K562 (cell line): ENCODE measurements around the gene MARK3. TPM values are rescaled to one million over a fixed set of nuclear protein-coding genes. Genes with fewer than 3 reads are reported as not detected.

Source experiments
- ATAC-seq: fragments of 200-7000 bp; cut with Tn5 transposase; 3 replicates; pipeline ENCODE4 v1.9.1; 2020; ENCODE audit warnings: moderate library complexity
- BruUV-seq: library from RNA; stranded (reverse); fragments of 400-500 nt; replicated peaks from 2 replicates; lab custom pipeline; 2021; lab: Mats Ljungman, UMichigan
- CTCF ChIA-PET: fragments of 300-600 bp; formaldehyde crosslinking; extraction: SDS; loops from one replicate; lab custom pipeline; 2021; ENCODE audit warnings: low intra/inter-chr PET ratio; lab: Yijun Ruan, JAX
- POLR2A ChIA-PET: fragments of 300-600, 350-650 bp; sonication (Branson Sonifier 250); formaldehyde crosslinking; extraction: SDS; loops from one replicate; lab custom pipeline; 2021; ENCODE audit warnings: antibody characterized with exemption, inconsistent platforms; lab: Yijun Ruan, JAX
- DNase-seq, 4 experiments: peaks; one replicate each; pipeline versions ENCODE4 v3.0.0 to v3.0.0-alpha.2; 2011 to 2018; ENCODE audit warnings: low spot score in 3 of 4, mixed read lengths in 3 of 4; ENCODE audit errors: extremely low read depth in 1 of 4
- FAIRE-seq: peaks from 2 replicates; lab custom pipeline; 2011; peaks lifted over from hg19 to GRCh38; lab: Jason Lieb, UNC
- H2AFZ ChIP-seq: 2 replicates; pipeline ENCODE4 v1.6.0; 2011; ENCODE audit warnings: low read depth, low read length, control low read depth, inconsistent platforms
- H3K27ac ChIP-seq: fragments of 200-600 bp; 3 replicates; pipeline ENCODE4 v1.8.0; 2011; ENCODE audit warnings: low read depth, mild to moderate bottlenecking, control low read depth, inconsistent platforms, low read length, moderate library complexity, mixed read lengths; ENCODE audit errors: extremely low read depth
- H3K27me3 ChIP-seq, 2 experiments: fragments of 300-600 bp in 1 of 2; 2 replicates in 1 of 2; 3 replicates in 1 of 2; pipeline versions ENCODE4 v1.6.0 to v1.8.0; 2011; ENCODE audit warnings: inconsistent platforms in 2 of 2, low read length in 2 of 2, mild to moderate bottlenecking in 1 of 2, mixed read lengths in 1 of 2, moderate library complexity in 1 of 2; ENCODE audit not compliant: control insufficient read depth in 2 of 2, insufficient read depth in 2 of 2
- H3K36me3 ChIP-seq: fragments of 300-600 bp; 3 replicates; pipeline ENCODE4 v1.8.0; 2011; ENCODE audit warnings: mild to moderate bottlenecking, low read length, inconsistent platforms; ENCODE audit not compliant: control insufficient read depth, insufficient read depth
- H3K4me1 ChIP-seq, 2 experiments: fragments of 200-600 bp in 1 of 2; replicated peaks in 1 of 2; 2 replicates in 1 of 2; 3 replicates in 1 of 2; pipeline versions ENCODE4 v1.5.1 to v1.8.0; 2011; ENCODE audit warnings: inconsistent platforms in 2 of 2, low read length in 2 of 2, mild to moderate bottlenecking in 1 of 2, mixed read lengths in 1 of 2, moderate library complexity in 1 of 2; ENCODE audit not compliant: control insufficient read depth in 2 of 2, insufficient read depth in 2 of 2
- H3K4me2 ChIP-seq: 2 replicates; pipeline ENCODE4 v1.6.1; 2011; ENCODE audit warnings: low read length, control low read depth, inconsistent platforms, mixed read lengths; ENCODE audit not compliant: insufficient read depth
- H3K4me3 ChIP-seq: fragments of 200-600 bp; sonication (generic), shearing (Covaris generic); 2 replicates; pipeline ENCODE4 v1.5.1; 2016; ENCODE audit warnings: control low read depth, inconsistent platforms
- H3K79me2 ChIP-seq: fragments of 200-600 bp; 3 replicates; pipeline ENCODE4 v1.8.0; 2011; ENCODE audit warnings: low read length, inconsistent platforms; ENCODE audit not compliant: control insufficient read depth, insufficient read depth
- H3K9ac ChIP-seq, 2 experiments: 2 replicates each; pipeline versions ENCODE4 v1.6.0 to v1.6.1; 2011; ENCODE audit warnings: low read depth in 2 of 2, low read length in 2 of 2, control low read depth in 1 of 2, inconsistent platforms in 1 of 2, mild to moderate bottlenecking in 1 of 2, mixed read lengths in 1 of 2; ENCODE audit not compliant: insufficient read depth in 1 of 2
- H3K9me1 ChIP-seq: one replicate; pipeline ENCODE4 v1.6.0; 2011; ENCODE audit warnings: inconsistent platforms, mild to moderate bottlenecking, low read length, moderate library complexity; ENCODE audit not compliant: control insufficient read depth, insufficient read depth
- H3K9me3 ChIP-seq: replicated peaks from 2 replicates; pipeline ENCODE4 v1.5.1; 2011; ENCODE audit warnings: low read depth, low read length, inconsistent platforms; ENCODE audit not compliant: control insufficient read depth, insufficient read depth
- H4K20me1 ChIP-seq: replicated peaks from 2 replicates; pipeline ENCODE4 v1.6.1; 2011; ENCODE audit warnings: low read length, inconsistent platforms, mixed read lengths; ENCODE audit not compliant: control insufficient read depth, insufficient read depth
- ASH1L ChIP-seq: fragments of 450-650 bp; IDR thresholded peaks from 2 replicates; pipeline ENCODE4 v1.6.1; 2018; ENCODE audit warnings: borderline replicate concordance, mild to moderate bottlenecking, low read depth; ENCODE audit not compliant: partially characterized antibody
- SOX6 ChIP-seq: fragments of 450-650 bp; IDR thresholded peaks from 2 replicates; pipeline ENCODE4 v1.6.1; 2014; ENCODE audit warnings: mild to moderate bottlenecking
- WGBS: fragments of 100-300 bp; shearing (Covaris generic); methylation state at CpG from one replicate; pipeline ENCODE4 v1.1.6; 2016; ENCODE audit warnings: low coverage, mixed read lengths; ENCODE audit not compliant: insufficient coverage; ENCODE audit errors: missing lambda C conversion rate; 5-methylcytosine and 5-hydroxymethylcytosine counted together
- in situ Hi-C: fragments of 300-500 bp; cut with MboI; formaldehyde crosslinking; loops from 4 replicates; pipeline ENCODE4 v1.15.0; 2018; ENCODE audit warnings: inconsistent platforms, mixed read lengths
- intact Hi-C: fragments of 100-400 bp; cut with micrococcal nuclease; formaldehyde crosslinking; loops from 2 replicates; pipeline ENCODE4 v1.14.2; 2022
- polyA plus RNA-seq, 8 experiments: library from polyadenylated mRNA; depleted of rRNA in 4 of 8; stranded (reverse) in 5 of 8; unstranded in 3 of 8; fragments of >200 nt; fragmentation: Nextera tagmentation in 2 of 8; fragmentation: Illumina TruSeq in 1 of 8; extraction: Ambion mirVana in 2 of 8; extraction: Trizol in 1 of 8; gene quantifications; 2 replicates each; pipeline versions ENCODE4 v1.2.1 to v1.2.3, GENCODE V29; 2011 to 2014; ENCODE audit warnings: inconsistent platforms in 1 of 8, missing spikeins in 1 of 8
- total RNA-seq, 7 experiments: library from RNA; depleted of rRNA in 6 of 7; stranded (reverse); fragments of >200 nt in 6 of 7; fragmentation: Illumina TruSeq in 2 of 7; extraction: Trizol in 2 of 7; gene quantifications; 2 replicates each; pipeline versions ENCODE4 v1.2.1 to v1.2.3, GENCODE V29; 2011 to 2021; ENCODE audit warnings: low replicate concordance in 1 of 7
- TF ChIP-seq, protein P1 (sequence below): sonication (generic); formaldehyde crosslinking; IDR thresholded peaks from 2 replicates; pipeline ENCODE4 v1.8.1; 2023; ENCODE audit warnings: mild to moderate bottlenecking, missing genetic modification reagents

MARK3 gene
- total and polyA plus RNA-seq, 9 of the 15 experiments (the other 6 are each of a cell fraction or from before 2014, with no cell fraction given) = 10.1 to 68.7 (median 56.3) TPM

DNA sequence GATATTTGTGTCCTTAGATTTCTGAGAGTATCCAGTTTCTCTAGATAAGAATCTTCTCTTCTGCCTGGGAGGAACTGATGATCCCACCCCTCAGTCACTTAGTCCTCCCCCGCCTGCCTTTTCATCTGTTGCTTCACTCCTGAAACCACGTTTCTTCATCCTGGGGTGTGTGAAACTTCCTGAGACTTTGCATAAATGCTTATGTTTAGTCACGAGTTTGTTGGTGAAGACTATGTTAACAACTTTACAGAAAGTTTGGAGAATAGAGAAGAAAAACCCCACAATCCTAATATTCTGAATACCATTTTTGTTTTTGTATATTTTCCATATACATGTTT, 33.2 kb downstream of the MARK3 start (continued):
- TF ChIP-seq, protein P1, sequence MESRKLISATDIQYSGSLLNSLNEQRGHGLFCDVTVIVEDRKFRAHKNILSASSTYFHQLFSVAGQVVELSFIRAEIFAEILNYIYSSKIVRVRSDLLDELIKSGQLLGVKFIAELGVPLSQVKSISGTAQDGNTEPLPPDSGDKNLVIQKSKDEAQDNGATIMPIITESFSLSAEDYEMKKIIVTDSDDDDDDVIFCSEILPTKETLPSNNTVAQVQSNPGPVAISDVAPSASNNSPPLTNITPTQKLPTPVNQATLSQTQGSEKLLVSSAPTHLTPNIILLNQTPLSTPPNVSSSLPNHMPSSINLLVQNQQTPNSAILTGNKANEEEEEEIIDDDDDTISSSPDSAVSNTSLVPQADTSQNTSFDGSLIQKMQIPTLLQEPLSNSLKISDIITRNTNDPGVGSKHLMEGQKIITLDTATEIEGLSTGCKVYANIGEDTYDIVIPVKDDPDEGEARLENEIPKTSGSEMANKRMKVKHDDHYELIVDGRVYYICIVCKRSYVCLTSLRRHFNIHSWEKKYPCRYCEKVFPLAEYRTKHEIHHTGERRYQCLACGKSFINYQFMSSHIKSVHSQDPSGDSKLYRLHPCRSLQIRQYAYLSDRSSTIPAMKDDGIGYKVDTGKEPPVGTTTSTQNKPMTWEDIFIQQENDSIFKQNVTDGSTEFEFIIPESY (CRISPR knock-in tag) = no peak

DNA sequence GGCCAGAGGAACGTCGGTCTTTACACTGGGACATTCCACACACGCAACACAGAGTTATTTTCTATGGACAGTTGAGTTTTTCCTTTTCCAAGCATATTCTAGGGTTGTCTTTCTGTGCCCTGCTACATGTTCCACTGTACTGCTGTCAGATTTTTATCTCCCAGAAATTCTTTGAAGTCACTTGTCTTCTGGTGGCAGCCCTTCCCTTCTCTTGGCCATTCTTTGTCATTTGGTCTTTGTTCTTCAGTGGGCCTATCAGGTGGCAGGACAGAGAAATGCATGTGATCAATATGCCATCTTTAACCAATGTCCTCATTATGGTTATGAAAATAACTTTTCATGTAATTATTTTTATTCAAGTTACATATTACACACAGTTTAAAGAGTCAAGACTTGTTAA, 36.3 kb downstream of the MARK3 start:
- Histone ChIP-seq H3K9me3 (no peaks in the 10 kb centered on the region), H3K27me3 (no peaks in the 10 kb centered on the region), H3K4me3 (no peak overlapping the region), H3K9ac (no peak overlapping the region; a peak in 1 of 4 replicates), H3K79me2 (peaks cover 81% of the 10 kb centered on the region), H2AFZ (no peak overlapping the region), H3K4me1 (peaks cover 11 to 54% of the 10 kb centered on the region in 2 experiments), H3K9me1 (peaks cover 2% of the 10 kb centered on the region), H3K27ac (peak overlapping the region; percentile 2; the same call in 1 of the 3 replicates), H3K4me2 (no peak overlapping the region), H4K20me1 (0 out of 2 replicates have a peak, but pooled peaks cover 4% of the 10 kb centered on the region), H3K36me3 (peaks cover 32% of the 10 kb centered on the region; the same call in 2 of the 3 replicates)
- intact Hi-C loops (no loop called here), in situ Hi-C loops (no loop called here)
- no TSS peak for BruUV-seq
- no peak for DNase-seq
- peak; percentile 65 for FAIRE-seq
- ChIA-PET POLR2A (no interaction called here), CTCF (no interaction called here)
- 100% methylated on average over 1 of the region's 3 CpGs for WGBS
- ATAC-seq = no peak; the same call in 2 of the 3 replicates
- no peak for TF ChIP-seq ASH1L
- peak; percentile 43; the same call in 1 of the 2 replicates for TF ChIP-seq SOX6
